ENCODE data around the gene ZNF830. TPM values are rescaled to one million over a fixed set of nuclear protein-coding genes. Genes with fewer than 3 reads are reported as not detected.

Gene ZNF830
- polyA plus RNA-seq, 1 experiment, result 3.8 TPM

GRCh38 chr17:34980681-34981537 lies 19.6 kb downstream of the ZNF830 start:
- POLR2A ChIA-PET, result interaction anchor here (0.7 to 1.1 kb wide), 2 partner anchors 19 to 596 kb away, joined by 3 to 4 read pairs; partner anchors contain the start of genes CCT6B and ZNF830
- DNase-seq (ENCODE audit: low read depth), result no peak
- no peaks in the 10 kb centered on the region for H3K36me3 ChIP-seq (ENCODE audit: control insufficient read depth, insufficient read depth, low read length)
- no peaks in the 10 kb centered on the region for H3K27me3 ChIP-seq (ENCODE audit: control insufficient read depth, insufficient read depth, low read length)
- CTCF ChIA-PET, result interaction anchor here (0.7 to 2.7 kb wide), 12 partner anchors 10 to 561 kb away, joined by 3 to 11 read pairs (median 3); partner anchors contain the start of genes NLE1 and RAD51D
- peak; percentile 53 for TF ChIP-seq CTCF (IDR thresholded peaks at IDR 0.05; ENCODE audit: insufficient read depth, low read depth, low read length)
- H3K4me3 ChIP-seq (ENCODE audit: low read depth, low read length), result peak overlapping the region; percentile 79

GRCh38 chr17:34981538-34982241 lies 20.4 kb downstream of the ZNF830 start:
- POLR2A ChIA-PET, result interaction anchor here (1.1 kb wide), 1 partner anchor 20 kb away, joined by 3 read pairs; the partner anchor contains the start of genes CCT6B and ZNF830
- TF ChIP-seq CTCF (IDR thresholded peaks at IDR 0.05; ENCODE audit: insufficient read depth, low read depth, low read length), result no peak
- peak overlapping the region; percentile 79 for H3K4me3 ChIP-seq (ENCODE audit: low read depth, low read length)
- no peaks in the 10 kb centered on the region for H3K27me3 ChIP-seq (ENCODE audit: control insufficient read depth, insufficient read depth, low read length)
- no peaks in the 10 kb centered on the region for H3K36me3 ChIP-seq (ENCODE audit: control insufficient read depth, insufficient read depth, low read length)
- CTCF ChIA-PET, result interaction anchor here (0.7 to 2.7 kb wide), 10 partner anchors 9 to 160 kb away, joined by 3 to 11 read pairs (median 4); partner anchors contain the start of genes NLE1 and RAD51D
- DNase-seq (ENCODE audit: low read depth), result no peak

GRCh38 chr17:34987232-34987631 lies 25.9 kb downstream of the ZNF830 start:
- no peak overlapping the region for H3K4me3 ChIP-seq (ENCODE audit: low read depth, low read length)
- H3K27me3 ChIP-seq (ENCODE audit: control insufficient read depth, insufficient read depth, low read length), result no peaks in the 10 kb centered on the region
- POLR2A ChIA-PET, result no interaction called here
- peaks cover 3% of the 10 kb centered on the region; the same call in 1 of the 2 replicates for H3K36me3 ChIP-seq (ENCODE audit: control insufficient read depth, insufficient read depth, low read length)
- CTCF ChIA-PET, result no interaction called here
- TF ChIP-seq CTCF (IDR thresholded peaks at IDR 0.05; ENCODE audit: insufficient read depth, low read depth, low read length), result no peak
- no peak for DNase-seq (ENCODE audit: low read depth)

GRCh38 chr17:34988644-34989043 lies 27.3 kb downstream of the ZNF830 start:
- ChIA-PET POLR2A (no interaction called here), CTCF (interaction anchor here (0.6 to 1.4 kb wide), 4 partner anchors 101 to 569 kb away, joined by 3 to 4 read pairs (median 3); no protein-coding TSS in a partner anchor)
- H3K27me3 ChIP-seq (ENCODE audit: control insufficient read depth, insufficient read depth, low read length), result no peaks in the 10 kb centered on the region
- no peak for DNase-seq (ENCODE audit: low read depth)
- no peak for TF ChIP-seq CTCF (IDR thresholded peaks at IDR 0.05; ENCODE audit: insufficient read depth, low read depth, low read length)
- peaks cover 3% of the 10 kb centered on the region; the same call in 1 of the 2 replicates for H3K36me3 ChIP-seq (ENCODE audit: control insufficient read depth, insufficient read depth, low read length)
- no peak overlapping the region for H3K4me3 ChIP-seq (ENCODE audit: low read depth, low read length)

- H3K27me3 ChIP-seq (ENCODE audit: control insufficient read depth, insufficient read depth, low read length), result no peaks in the 10 kb centered on the region
- DNase-seq (ENCODE audit: low read depth), result no peak
- H3K36me3 ChIP-seq (ENCODE audit: control insufficient read depth, insufficient read depth, low read length), result peaks cover 3% of the 10 kb centered on the region; the same call in 1 of the 2 replicates
- no peak for TF ChIP-seq CTCF (IDR thresholded peaks at IDR 0.05; ENCODE audit: insufficient read depth, low read depth, low read length)
- no peak overlapping the region for H3K4me3 ChIP-seq (ENCODE audit: low read depth, low read length)
- ChIA-PET POLR2A (no interaction called here), CTCF (interaction anchor here (1.1 to 1.4 kb wide), 2 partner anchors 100 to 104 kb away, joined by 3 to 4 read pairs; no protein-coding TSS in a partner anchor)
Measured at GRCh38 chr17:34989473-34989872, 28.1 kb downstream of the ZNF830 start.
